HUDEP-2 (cell line): Measurements from ENCODE around the gene MBD6.
"Not testable (repeated sequence)": the region's sequence is repeated elsewhere in the genome, so short reads cannot be mapped to it uniquely, and the experiment has no call there.

Experiments used
- DNase-seq, 76 experiments: peaks; one replicate each; lab custom pipeline; 2025; ENCODE audit not compliant: unreplicated experiment in 76 of 76; lab: John Stamatoyannopoulos, UW

The MBD6 gene

DNA sequence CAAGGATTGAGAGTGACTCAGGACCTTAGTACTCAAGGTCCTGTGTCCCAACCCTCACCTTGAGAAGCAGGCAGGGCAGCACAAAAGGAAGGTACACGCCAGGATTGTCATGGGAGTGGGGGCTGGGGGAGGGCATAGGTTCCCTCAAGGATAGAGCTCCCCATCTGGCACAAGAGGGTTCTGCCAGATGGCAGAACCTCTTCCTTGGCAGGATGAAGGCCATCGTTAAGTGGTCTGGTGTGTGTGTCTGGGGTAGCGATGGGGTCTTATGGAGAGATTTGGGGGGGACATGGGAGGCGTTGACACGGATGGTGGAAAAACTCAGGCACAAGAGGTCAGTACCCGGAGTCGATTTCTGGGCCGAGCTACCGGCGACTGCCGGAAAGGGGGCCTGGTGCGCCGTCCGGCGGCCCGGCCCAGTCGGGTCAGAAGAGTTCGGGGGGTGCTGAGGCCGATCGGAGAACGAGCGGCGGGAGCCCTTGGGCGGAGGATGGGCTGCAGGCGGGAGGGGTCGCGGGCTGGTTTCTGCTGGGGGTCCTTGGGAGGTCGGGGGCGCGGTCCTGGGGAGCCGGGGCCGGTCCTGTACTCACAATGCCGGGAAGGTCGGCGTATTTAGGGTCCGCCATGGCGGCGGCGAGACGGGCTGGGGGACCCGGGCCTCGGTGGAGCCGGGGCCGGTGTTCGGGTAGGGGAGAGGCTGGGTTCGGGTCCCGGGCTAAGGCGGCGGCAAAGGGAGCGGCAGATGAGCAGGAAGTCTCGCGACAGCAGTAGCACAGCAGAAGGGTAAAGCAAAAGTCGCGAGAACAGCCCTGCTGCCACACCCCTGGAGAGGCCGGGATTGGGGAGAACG, 24.0 kb downstream of the MBD6 start, which contains the start of gene DCTN2:
TSS of gene DCTN2 (minus strand) at position 755 of the 850 bp plus-strand sequence. CDS start at position 626, 129 bp downstream.
- peak in 74 of 76 experiments; percentile 43 to 98 (median 95) for DNase-seq

DNA sequence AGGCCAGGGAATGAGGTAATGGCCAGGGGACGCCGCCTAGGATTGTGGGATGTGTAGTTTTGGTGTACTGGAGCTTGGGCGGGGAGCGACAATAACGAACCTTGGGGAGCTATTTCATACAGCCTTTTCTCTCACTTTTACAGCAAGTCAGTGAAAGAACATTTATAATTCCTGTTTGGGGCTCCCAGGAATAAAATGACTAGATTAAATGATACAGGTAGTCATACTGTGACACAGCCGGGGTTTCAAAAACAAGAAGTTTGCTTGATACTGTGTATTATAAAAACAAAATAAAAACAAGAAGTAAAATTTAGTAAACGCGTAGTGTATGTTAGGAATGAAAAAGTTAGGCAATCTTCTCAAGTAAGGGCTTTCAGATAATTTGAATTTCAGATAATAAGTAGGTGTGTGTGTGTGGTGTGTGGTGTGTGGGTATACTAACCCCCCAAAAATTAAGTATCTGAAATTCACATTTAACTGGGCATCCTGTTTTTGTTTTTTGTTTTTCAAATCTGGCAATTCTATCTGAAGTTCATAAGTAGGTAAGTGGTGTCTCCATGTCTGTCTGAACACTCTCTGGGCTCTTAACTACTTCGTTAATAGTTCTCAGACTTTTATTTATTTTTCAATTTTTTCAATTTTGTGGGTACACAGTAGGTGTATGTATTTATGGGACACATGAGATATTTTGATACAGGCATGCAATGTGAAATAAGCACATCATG, 24.8 kb downstream of the MBD6 start:
- DNase-seq: peak in 1 of 76 experiments; percentile 91

DNA sequence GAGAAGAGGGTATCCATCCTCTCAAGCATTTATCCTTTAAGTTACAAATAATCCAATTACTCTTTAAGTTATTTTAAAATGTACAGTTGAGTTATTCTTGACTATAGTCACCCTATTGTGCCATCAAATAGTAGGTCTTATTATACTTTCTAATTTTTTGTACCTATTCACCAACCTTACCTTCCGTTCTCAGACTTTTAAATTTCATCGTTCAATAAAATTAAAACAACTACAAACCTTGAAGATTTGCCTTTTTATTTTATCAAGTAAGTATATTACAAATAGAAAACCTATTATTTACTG, 25.3 kb downstream of the MBD6 start:
- DNase-seq: no peak

DNA sequence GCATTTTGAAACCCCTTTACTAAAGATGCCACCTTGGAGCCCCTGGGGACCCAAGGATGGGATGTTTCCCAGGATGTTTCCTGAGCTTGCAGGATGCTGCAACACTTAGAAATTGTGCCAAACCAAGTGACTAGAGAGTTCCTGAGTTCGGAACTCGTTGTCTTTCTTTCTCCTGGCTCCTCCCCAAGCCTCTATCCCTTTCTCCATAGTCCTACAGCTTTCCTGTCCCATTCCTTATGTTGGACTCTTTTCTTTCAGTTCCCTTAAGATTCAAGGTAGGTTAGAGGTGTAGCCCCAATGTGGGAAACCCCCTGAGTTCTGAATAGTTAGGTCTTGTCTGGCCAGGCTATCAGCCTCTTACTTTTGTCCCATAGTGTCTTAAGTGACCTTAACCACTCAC, 25.9 kb downstream of the MBD6 start:
- DNase-seq: no peak

DNA sequence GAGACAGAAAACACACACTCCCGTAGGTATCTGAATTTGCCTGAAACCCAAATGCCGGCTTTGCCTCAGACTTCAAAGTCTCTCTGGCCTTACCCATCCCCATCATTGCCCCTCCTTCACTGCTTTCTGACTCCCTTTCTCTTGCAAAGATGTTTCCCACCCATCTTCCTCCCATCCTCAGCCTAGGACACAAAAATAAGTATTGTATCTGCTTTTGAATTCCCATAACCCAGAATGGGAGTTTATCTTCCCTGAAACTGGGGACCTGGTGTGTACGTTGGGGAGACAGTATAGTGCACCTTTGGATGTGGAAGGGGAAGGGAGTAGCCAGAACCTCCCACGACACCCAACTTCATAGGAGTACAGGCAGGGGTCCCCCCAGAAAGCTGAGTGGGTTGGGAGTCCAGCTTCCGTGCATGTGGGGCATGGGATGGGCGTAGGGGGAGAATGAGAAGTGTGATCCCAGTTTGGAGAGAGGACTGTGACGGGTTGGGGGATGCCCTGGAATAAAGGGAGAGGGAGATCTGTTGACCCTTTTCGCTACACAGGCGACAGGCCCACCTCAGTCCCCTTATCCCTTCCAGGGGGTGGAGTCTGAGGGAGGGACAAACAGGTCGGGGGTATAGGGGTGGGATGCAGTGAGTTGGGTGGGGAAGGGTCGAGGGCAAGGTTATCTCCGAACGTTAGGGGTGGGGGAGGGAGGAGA, 26.7 kb downstream of the MBD6 start:
- no peak for DNase-seq

DNA sequence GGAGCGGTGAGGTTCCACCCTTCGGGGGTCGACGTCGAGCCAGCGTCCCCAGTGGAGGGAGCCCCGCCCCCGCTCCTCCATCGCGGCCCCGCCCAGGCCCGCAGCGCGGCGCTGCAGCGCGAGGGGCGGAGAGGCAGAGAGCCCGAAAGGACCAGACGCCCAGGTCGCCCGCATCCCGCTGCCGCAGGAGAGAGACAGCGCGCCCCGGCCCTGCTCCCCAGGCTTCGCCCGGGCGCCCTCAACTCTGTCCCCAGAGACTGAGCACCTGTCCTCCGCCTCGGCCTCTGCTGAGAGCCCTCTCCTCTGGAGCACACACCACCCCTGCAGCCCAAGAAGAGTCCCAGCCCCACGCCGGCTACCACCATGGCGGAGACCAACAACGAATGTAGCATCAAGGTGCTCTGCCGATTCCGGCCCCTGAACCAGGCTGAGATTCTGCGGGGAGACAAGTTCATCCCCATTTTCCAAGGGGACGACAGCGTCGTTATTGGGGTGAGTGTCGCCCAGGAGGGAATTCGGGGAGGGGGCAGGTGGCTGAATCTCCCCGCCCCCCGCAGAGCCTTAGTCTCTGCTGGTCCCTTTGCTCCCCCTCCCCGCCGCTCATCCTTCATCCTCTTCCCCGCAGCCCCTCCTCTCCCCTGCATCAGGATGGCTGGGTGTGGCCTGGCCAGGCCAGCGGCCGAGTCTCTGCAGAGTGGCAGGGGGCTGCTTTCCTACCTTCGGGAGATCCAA, 27.5 kb downstream of the MBD6 start, which contains the start of gene KIF5A:
TSS of gene KIF5A (plus strand) at position 136 of the 732 bp plus-strand sequence. CDS start at position 364, 228 bp downstream.
- peak in 32 of 76 experiments; percentile 3 to 44 (median 24) for DNase-seq

DNA sequence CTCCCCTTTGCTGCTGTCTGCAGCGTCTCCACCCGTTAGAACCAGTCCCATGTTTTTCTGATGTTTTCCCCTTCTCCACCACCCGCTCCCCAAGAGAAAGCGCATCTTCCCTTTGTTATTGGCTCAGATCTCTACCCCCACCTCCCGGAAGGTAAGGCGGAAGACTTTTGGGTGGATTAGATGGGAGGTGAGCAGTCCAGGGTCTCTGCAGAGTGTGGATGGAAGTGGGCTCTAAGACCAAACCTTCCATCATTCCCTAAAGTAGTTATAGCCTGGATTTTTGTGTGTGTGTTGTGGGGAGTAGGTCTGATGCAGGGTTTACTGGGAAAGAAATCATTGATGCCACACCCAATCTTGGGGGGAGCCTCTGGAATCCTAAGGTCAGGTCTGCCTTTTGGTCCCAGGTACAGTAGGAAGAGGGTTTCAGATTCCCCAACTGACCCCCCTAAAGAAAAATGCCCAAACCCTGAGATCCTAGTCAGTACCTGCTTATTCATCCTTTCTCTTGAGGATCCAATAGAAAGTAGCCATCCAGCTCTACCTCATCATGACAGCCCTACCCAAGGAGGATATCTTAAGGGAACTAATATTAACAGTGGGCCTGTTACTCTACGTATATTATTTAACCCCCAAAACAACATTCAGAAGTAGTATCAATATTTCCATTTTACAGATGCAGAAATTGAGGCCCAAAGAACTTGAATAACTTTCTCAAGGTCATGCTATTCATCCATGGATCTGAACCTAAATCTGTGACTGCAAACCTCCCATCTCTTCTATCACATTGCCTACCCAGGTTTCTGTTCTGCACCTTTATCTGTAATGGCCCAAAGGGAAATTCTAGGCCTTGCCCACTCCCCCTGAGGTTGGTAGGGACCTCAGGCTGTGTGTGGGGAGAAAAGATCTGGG, 28.3 kb downstream of the MBD6 start:
- no peak for DNase-seq

DNA sequence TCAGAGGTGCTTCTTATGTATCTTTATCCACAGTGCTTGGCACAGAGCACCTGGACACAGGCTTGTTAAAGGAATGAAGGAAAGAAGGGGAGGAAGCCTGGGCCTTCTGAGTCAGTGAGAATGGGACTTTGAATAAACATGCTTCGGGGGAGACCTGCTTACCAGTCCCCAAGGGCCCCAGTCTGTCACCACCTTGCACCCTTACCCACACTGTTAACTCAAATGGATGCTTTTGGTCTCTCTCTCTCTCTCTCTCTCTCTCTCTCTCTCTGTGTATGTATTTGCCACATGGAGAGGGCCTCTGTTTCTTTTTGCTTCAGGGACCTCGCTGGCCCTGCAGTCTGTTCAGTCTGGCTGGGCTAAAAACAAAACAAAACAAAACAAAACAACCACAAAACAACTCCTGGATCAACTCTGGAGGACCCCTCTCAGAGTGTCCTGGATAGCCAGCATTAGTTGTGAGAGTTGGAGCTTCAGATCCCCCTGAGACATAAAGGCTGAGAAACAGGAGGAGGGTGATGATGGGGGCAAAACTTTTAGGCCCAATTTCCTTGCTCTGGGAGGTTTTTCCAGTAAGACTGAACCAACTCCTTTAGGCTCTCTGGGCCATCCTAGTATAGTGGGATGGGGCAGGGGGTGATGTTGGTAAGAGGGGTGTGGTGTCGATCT, 29.1 kb downstream of the MBD6 start:
- peak in 2 of 76 experiments; percentile 16 to 19 for DNase-seq

DNA sequence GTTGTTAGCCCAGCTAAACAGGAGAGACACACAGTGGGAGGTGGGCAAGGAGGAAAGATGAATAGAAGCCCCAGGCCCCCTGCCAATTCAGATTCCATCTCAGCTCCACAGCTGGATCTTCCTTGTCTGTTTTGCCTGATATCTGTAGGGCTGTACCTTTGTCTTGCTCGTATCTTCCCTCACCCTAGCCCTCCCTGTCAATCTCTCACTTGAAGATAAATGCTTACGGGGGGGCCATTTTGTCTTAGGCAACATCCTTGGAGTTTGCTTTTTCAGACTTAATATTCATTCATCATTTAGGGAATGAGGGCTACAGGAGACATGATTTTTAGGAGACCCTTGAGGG, 29.7 kb downstream of the MBD6 start:
- peak in 69 of 76 experiments; percentile 21 to 82 (median 50) for DNase-seq

DNA sequence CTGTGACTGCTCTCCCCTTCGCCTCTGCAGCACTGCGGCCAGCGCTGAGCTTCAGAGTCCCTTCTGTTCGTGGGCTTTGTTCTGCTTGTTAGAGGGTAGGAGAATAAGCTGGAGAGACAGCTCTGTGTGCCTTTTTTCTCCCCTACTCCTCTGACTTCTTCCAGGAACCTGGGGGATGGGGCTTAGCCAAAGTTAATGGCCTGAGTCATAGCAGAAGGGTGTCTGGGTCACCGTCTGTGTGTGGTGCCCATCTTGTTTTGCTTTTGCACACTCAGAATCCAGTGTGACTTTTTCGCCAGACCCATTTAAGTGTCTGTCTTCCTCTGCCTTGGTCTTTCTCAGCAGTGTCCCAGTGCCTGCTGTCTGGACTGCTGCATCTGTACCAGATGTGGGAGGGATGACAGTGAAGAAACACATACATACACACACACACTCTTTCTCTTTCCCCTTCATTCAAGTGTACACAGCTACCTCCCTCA, 30.2 kb downstream of the MBD6 start:
- DNase-seq: peak in 8 of 76 experiments; percentile 18 to 42 (median 28)

DNA sequence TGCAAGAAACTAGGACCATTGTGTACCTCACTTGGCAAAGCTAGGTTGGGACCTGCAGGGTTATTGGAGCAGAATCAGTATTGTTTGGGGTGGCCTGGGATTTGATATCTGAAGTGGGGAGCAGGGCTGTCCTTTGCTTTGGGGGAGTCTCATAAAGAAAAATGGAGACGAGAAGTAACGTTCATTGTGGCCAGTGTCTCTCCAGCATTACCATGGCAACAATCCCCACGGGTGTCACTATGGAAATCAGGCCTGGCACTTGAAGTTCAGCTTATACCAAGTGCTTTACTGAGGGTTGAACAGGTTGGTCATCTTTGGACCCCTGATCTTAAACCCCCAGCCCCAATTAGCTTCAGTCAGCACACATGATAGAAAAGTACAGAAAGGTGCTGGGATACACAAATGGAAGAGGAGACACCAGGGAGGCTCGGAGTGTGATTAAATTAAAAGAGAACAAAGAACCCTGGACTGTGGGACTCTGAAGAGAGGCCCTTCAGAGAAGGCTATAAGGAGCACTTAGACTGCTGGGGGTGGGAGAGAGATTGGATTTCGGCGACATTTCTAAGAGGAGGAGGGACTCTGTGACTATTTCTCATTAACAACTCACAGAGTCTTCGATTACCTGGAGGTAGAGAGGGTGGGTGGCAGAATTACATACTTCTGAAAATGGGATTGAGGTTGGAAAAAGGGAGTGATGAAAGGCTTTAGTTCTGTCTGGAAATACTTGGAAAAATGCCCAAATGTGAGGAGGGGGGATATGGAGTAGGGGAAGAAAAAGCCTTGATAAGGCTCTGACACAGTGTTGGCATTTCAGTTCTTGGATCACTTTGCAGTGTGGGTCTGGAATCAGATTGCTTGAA, 30.9 kb downstream of the MBD6 start:
- DNase-seq: no peak

DNA sequence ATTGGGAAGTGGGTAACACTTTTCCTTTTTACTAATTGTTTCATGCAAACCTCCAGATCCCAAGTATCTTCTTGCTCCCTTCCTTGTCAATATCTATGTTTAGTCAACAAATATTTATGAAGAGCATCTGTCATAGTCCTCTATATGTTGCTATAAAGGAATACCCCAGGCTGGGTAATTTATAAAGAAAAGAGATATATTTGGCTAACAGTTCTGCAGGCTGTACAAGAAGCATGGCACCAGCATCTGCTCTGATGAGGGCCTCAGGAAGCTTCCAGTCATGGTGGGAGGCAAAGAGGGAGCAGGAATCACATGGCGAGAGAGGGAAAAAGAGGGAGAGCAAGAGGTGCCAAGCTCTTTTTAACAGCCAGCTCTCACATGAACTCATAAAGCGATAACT, 31.8 kb downstream of the MBD6 start:
- no peak for DNase-seq

DNA sequence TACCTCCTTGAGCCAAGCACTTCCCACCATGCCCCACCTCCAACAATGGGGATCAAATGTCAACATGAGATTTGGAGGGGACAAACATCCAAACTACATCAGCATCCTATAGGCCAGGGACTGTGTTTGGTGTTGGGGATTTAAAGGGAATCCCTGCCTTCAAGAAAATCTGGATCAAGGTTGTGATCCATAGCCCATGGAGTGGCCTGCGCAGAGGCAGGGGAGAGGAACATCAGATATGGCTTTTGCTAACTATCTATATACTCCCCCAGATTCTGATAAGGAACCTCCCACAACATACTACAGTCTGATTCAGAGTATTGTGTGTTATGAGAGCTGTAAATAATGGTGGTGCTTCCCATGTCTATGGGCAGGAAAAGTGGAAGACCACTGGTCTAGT, 32.3 kb downstream of the MBD6 start:
- DNase-seq: peak in 2 of 76 experiments; percentile 14 to 30

DNA sequence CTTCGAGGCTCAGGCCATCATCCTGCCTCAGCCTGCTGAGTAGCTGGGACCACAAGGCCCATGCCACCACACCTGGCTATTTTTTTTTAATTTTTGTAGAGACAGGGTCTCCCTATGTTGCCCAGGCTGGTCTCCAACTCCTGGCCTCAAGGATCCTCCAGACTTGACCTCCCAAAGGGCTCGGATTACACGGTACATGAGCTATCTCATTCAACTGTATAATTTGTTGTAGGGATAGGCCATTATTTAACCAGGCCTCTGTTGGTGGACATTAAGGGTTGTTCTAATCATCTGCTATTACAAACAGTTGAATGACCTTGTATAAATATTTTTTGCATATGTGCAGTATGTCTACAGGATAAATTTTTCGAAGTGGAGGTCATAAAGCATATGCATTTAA, 36.2 kb downstream of the MBD6 start:
- DNase-seq: no peak

DNA sequence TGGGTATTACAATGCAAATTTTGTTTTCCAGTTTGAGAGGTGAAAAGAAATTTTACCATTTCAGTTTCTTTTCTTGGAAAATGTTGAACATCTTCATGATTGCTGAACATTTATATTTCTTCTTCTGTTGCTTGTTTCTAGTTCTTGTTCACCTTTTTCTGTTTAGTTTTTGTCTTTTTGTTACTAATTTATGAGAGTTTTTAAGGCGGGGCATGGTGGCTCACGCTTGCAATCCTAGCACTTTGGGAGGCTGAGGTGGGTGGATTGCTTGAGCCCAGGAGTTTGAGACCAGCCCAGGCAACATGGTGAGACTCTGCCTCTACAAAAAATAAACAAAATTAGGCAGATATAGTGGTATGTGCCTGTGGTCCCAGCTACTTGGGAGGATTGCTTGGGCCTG, 37.9 kb downstream of the MBD6 start:
- no peak for DNase-seq

DNA sequence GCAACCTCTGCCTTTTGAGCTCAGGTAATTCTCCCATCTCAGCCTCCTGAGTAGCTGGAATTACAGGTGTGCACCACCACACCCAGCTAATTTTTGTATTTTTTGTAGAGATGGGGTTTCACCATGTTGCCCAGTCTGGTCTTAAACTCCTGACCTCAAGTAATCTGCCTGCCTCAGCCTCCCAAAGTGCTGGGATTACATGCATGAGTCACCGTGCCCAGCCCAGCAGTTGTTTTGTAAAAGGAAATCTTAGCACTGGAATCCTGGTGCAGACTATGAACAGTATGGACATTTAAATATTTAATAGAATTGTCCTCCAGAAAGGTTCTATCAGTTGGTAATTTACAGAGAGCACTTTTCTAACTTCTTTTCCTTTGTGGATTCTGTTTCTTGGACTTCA, 38.5 kb downstream of the MBD6 start:
- not testable (repeated sequence) for DNase-seq

DNA sequence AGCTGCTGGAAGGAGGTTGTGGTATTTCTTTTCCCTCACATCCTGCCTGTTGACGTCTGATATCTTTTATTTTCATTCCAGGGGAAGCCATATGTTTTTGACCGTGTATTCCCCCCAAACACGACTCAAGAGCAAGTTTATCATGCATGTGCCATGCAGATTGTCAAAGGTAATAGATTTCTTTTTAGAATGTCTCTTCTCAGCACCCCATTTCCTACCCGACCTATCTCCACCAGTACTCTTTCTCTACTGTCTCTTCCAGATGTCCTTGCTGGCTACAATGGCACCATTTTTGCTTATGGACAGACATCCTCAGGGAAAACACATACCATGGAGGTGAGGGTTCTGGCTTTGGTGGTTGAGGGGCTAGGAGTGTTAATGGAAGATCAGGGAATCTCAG, 40.7 kb downstream of the MBD6 start:
- no peak for DNase-seq

DNA sequence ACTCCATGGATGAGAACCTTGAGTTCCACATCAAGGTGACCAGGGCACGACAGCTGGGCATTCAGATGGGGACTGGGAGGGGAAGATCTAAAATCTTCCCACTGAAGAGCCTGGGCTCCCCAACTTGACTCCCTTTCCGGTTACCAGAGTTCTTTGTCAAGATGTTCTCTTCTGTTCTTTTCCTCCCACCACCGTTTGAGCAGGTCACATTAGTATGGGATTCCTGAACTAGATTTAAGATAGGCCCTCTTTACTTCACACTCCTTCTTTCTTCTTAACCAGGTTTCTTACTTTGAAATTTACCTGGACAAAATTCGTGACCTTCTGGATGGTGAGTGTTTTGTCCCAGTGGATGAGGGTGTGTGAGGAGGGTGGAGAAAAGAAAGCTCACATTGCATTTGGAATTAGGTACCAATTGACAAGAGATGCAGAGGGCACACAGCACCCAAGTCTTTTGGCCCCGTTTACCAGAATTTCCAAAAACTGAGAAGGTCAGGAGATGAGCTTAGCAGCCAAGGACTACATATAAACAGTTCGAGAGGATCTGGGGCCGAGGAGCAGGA, 41.6 kb downstream of the MBD6 start:
- no peak for DNase-seq
